Esophagus squamous epithelium (tissue), 4 donors: ENCODE results near the gene TEX52.

Experiments
- POLR2A ChIP-seq, 4 donors: fragments of 450-650 bp; IDR thresholded peaks; one replicate each; pipeline ENCODE4 v1.6.1; 2017; ENCODE audit warnings: antibody characterized with exemption in 4 of 4, mild to moderate bottlenecking in 4 of 4, moderate library complexity in 3 of 4
- TF ChIP-seq, protein P1 (sequence below), 6 experiments: fragments of 450-650 bp in 4 of 6; fragments of 200-600 bp in 2 of 6; sonication (generic) in 2 of 6; IDR thresholded peaks; one replicate each; pipeline ENCODE4 v1.5.1; 2016 to 2019; ENCODE audit warnings: antibody characterized with exemption in 6 of 6, mild to moderate bottlenecking in 4 of 6, moderate library complexity in 4 of 6

DNA sequence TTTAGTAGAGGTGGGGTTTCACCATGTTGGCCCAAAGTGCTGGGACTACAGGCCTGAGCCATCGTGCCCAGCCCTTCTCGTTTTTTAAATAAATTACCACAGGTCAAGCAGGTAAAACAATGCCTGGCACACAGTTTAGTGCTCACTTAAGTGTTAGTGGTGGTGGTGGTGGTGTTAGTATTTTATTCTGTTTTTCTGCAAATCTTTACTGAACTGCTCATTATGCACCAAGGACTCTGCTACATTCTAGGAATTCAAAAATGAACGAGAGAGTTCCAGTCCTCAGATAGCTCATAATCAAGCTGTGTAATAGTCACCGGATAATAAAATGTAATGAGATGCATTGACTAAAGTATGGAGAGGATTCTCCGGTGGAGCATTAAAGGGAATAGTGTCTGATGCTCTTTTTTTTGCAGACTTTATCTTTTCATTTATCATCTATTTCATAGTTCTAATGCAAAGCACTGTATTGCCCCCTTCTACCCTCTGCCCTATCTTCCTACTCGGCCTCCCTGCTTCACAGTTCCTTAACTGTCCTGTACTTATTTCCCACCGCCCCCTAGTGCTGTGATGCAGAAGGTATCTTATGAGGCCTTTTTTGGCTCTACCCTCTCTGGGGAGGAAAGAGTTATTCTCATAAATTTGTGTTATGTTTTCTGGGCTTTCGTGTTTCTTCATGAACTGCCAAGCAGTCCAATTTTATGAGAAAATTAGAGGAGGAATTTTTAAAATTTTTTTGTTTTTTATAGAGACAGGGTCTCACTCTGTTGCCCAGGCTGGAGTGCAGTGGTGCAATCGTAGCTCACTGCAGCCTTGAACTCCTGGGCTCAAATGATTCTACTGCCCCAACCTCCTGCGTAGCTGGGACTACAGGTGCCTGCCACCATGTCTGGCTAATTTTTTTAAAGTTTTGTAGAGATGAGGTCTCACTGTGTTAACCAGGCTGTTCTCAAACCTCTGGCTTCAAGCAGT, 43.3 kb downstream of the TEX52 start:
- TF ChIP-seq, protein P1, sequence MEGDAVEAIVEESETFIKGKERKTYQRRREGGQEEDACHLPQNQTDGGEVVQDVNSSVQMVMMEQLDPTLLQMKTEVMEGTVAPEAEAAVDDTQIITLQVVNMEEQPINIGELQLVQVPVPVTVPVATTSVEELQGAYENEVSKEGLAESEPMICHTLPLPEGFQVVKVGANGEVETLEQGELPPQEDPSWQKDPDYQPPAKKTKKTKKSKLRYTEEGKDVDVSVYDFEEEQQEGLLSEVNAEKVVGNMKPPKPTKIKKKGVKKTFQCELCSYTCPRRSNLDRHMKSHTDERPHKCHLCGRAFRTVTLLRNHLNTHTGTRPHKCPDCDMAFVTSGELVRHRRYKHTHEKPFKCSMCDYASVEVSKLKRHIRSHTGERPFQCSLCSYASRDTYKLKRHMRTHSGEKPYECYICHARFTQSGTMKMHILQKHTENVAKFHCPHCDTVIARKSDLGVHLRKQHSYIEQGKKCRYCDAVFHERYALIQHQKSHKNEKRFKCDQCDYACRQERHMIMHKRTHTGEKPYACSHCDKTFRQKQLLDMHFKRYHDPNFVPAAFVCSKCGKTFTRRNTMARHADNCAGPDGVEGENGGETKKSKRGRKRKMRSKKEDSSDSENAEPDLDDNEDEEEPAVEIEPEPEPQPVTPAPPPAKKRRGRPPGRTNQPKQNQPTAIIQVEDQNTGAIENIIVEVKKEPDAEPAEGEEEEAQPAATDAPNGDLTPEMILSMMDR (IDR thresholded peaks at IDR 0.05): peak; percentile 20 to 77 (median 63)
- no peak for TF ChIP-seq POLR2A (IDR thresholded peaks at IDR 0.05)
